ENCODE results near the gene DENND1A.

DENND1A gene

GRCh38 chr9:123772967-123773366 is 157.0 kb downstream of the DENND1A start:
- no peak for DNase-seq (ENCODE audit: low read depth in 2 of 2)

GRCh38 chr9:123772374-123772773 is 157.6 kb downstream of the DENND1A start:
- DNase-seq (ENCODE audit: low read depth in 2 of 2) = no peak

GRCh38 chr9:123771690-123772089 is 158.2 kb downstream of the DENND1A start:
- no peak for DNase-seq (ENCODE audit: low read depth in 2 of 2)

DNA sequence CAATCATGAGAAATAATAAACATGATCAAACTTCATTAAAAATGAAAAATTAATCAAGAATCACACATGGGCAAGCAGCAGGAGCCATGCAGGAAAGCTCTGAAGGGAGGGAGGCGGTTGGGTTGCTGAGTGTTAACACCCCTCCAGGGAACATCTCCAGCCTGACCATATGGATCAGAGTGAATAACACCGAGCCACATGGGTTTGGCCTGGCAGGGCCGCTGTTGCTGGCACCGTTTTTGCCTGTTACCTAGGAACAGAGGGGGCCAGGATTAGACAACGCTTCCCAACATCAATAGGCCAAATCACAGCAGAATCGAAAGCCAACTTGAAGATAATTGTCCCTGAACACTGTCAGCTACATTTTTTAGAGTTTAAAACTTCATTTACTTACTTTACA is 160.2 kb downstream of the DENND1A start:
- DNase-seq (ENCODE audit: low read depth in 2 of 2) = no peak

DNA sequence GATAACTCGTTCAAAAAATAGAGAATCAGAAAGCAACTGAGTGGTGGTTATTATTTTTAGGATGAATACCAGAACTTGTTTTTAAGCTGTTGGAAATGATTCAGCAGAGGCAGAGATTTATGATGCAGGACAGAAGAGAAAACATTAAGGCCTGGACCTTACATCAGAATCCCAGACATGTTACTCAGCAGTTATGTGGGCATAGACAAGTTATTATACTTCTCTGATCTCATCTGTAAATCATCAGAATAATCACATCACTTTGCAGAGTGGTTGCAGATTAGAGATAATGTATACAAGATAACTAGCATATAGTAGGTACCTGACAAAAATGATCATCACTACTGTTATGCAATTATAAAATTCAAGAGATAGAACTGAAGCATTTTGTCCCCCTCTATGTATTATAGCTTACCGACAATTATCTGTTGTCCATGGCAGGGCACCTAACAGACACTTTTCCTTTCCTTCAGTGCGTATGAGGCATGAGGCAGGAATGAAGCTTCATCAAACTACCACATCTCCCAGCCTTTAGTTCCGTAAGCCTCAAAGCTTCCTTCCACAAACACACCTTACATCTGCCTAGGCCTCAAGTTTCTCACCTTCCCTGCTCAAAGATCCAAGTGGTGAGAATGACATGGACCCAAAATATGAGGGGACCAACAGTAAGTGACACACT is 165.9 kb downstream of the DENND1A start:
- no peak for DNase-seq (ENCODE audit: low read depth in 2 of 2)

- no peak for DNase-seq (ENCODE audit: low read depth in 2 of 2)
Measured at GRCh38 chr9:123761905-123762605, 167.9 kb downstream of the DENND1A start.

GRCh38 chr9:123757960-123758359 is 172.0 kb downstream of the DENND1A start:
- DNase-seq (ENCODE audit: low read depth in 2 of 2) = no peak

- no peak for DNase-seq (ENCODE audit: low read depth in 2 of 2)
Measured at GRCh38 chr9:123757547-123757946, 172.4 kb downstream of the DENND1A start.

DNA sequence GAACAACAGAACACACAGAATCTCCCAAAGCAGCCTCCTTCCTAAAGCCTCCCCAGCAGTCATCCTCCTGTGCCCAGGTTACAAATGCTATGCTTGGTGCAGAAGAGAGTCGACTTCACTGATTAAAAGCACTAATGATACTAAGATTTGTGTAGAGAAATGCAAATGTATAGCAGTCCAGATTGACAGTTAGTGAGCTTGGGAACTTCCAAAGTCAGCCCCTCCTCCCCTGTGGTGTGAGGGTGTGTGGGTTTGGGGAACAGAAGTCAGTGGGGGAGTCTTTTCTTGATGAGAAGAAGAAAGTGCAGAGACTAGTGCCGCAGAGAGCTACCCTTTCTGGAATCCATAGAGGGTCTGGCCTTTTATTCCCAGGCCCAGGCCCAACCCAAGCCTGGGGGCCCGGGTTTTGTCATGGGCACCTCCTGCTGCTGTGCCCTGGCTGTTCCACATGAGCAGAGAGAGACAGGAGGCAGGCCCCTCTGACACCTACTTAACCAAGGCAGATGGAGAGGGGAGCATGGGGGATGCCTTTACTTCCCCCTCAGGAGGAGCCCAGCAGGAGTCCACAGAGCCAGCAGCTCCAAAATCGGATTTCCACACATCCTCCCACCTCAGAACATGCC is 173.3 kb downstream of the DENND1A start:
- DNase-seq (ENCODE audit: low read depth in 2 of 2) = no peak

- DNase-seq (ENCODE audit: low read depth in 2 of 2) = no peak
Measured at GRCh38 chr9:123753669-123754258, 176.2 kb downstream of the DENND1A start.

- DNase-seq (ENCODE audit: low read depth in 2 of 2) = no peak
Measured at GRCh38 chr9:123753016-123753415, 176.9 kb downstream of the DENND1A start.

DNA sequence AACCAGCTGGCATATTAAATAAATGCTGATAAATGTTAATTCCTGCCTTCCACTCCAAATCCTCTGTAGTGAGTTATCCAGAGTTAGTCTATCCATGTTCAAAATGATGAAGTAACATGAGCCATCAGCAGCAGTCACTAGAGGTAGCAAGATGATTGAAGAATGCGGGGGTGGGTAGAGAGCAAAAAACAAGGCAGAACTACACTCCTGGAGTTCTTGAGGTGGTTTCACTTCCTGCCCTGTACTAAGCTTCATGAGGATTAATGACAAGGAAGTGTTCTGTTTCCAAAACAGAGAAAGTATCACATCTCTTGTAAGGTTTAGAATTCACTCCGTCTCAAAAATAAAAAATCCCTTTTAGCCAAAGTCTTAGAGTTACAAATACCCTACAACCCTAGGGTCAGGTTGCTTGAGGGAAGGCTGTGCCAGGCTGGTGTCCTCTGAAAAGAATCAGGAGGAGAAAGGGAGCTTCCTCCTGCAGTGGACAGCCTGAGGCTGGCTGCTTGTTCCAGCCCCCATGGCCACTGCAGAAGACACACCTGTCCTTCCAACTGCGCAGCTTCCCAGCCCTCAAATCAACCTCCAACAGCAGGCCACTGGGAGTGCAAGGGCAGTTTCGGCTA is 180.2 kb downstream of the DENND1A start:
- DNase-seq (ENCODE audit: low read depth in 2 of 2) = no peak

GRCh38 chr9:123746765-123747164 is 183.2 kb downstream of the DENND1A start:
- no peak for DNase-seq (ENCODE audit: low read depth in 2 of 2)

DNA sequence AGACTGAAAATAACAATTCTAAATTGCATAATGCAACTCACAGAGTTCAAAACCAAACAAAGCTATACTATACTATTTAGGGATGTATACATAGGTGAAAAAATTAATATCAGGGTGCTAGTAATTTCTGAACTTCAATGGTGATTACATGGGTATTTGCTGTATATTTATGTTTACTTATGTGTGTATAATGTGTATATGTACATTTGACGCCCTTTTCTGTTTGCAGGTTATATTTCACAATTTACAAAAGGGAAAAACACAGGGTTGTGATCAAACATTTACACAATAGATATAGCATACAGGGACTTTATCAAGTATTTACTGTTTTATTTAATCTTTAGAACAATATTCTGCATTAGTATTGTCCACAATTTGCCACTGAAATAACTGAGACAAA is 184.0 kb downstream of the DENND1A start:
- DNase-seq (ENCODE audit: low read depth in 2 of 2) = no peak

DNA sequence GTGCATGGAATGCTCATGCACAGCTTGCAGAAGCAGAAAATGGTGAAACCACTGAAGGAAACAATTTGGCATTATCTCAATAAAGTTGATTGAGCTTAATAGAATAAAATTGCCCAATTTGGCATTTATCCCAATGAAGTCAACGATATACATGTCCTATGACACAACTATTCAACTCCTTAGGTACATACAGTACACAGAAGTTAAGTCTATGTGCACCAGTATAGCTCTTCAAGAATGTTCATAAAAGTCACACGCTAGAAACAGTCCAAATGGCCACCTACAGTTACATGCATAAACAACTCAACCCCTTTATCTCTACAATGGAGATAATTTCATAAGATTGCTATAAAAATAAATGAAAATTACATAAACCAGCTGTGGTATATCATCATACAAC is 184.5 kb downstream of the DENND1A start:
- no peak for DNase-seq (ENCODE audit: low read depth in 2 of 2)

DNA sequence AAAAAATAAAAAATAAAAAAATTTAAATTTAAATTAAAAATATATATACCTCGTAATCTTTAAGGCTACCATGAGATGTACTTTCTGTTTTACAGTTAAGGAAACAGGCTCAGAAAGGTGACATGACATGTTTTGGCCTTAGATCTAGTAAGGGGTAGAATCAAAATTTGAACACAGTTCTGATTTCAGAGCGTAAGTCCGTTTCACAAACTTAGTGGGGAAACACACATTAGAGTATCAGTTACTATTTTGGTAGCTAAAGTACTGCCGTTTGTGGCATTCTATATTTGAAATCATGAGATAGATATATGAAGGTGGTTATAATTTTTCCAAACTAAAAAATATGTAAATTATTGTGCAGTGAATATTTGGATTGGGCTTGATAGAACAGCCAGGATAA is 186.2 kb downstream of the DENND1A start:
- no peak for DNase-seq (ENCODE audit: low read depth in 2 of 2)

- no peak for DNase-seq (ENCODE audit: low read depth in 2 of 2)
Measured at GRCh38 chr9:123742009-123742767, 187.7 kb downstream of the DENND1A start.

DNA sequence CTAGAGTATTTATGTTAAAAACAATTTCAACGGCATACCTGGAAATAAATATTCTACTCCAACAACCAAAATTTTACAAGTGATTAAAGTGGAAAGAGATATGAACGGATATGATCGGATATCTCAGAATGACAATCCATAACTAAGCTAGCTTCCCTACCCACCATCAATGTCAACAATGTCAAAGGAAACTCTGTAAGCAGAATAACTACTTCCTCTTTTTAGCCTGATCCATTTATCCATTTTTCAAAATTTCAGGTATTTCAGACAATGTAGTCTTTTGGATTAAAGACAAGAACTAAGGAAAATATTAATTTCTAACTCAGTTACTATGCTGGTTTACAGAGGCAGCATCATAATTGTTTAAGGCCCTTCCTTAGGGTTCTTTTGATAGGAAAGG is 188.7 kb downstream of the DENND1A start:
- no peak for DNase-seq (ENCODE audit: low read depth in 2 of 2)

GRCh38 chr9:123739902-123740301 is 190.0 kb downstream of the DENND1A start:
- DNase-seq (ENCODE audit: low read depth in 2 of 2) = no peak

- no peak for DNase-seq (ENCODE audit: low read depth in 2 of 2)
Measured at GRCh38 chr9:123739387-123739786, 190.5 kb downstream of the DENND1A start.

GRCh38 chr9:123738648-123739047 is 191.3 kb downstream of the DENND1A start:
- DNase-seq (ENCODE audit: low read depth in 2 of 2) = no peak

GRCh38 chr9:123735376-123735775 is 194.6 kb downstream of the DENND1A start:
- DNase-seq (ENCODE audit: low read depth in 2 of 2) = no peak
